H9 (cell line): ENCODE measurements around the gene OSBPL10. TPM values are rescaled to one million over a fixed set of nuclear protein-coding genes. Genes with fewer than 3 reads are reported as not detected.

Experiments used
- DNase-seq: peaks from one replicate; pipeline ENCODE4 v3.0.0-alpha.2; 2017
- H2AFZ ChIP-seq: one replicate; pipeline ENCODE4 v1.6.1; 2013; ENCODE audit warnings: mild to moderate bottlenecking, low read length, control low read depth, moderate library complexity
- H2AK5ac ChIP-seq: 2 replicates; pipeline ENCODE4 v1.6.1; 2013; ENCODE audit warnings: low read length, control low read depth, mixed read lengths; ENCODE audit not compliant: insufficient read length
- H2BK120ac ChIP-seq: one replicate; pipeline ENCODE4 v1.6.1; 2013; ENCODE audit warnings: low read depth, mild to moderate bottlenecking, low read length, control low read depth, inconsistent platforms; ENCODE audit not compliant: poor library complexity, severe bottlenecking
- H2BK12ac ChIP-seq: 2 replicates; pipeline ENCODE4 v1.6.1; 2013; ENCODE audit warnings: low read length, control low read depth, mixed read lengths, low read depth; ENCODE audit not compliant: insufficient read length
- H2BK15ac ChIP-seq: 2 replicates; pipeline ENCODE4 v1.6.1; 2013; ENCODE audit warnings: low read depth, low read length, control low read depth
- H2BK20ac ChIP-seq: one replicate; pipeline ENCODE4 v1.6.1; 2013; ENCODE audit warnings: low read depth, mild to moderate bottlenecking, low read length, control low read depth, inconsistent platforms; ENCODE audit not compliant: poor library complexity, severe bottlenecking
- H2BK5ac ChIP-seq: 2 replicates; pipeline ENCODE4 v1.6.1; 2013; ENCODE audit warnings: low read length, control low read depth, mixed read lengths; ENCODE audit not compliant: insufficient read length
- H3K14ac ChIP-seq: 2 replicates; pipeline ENCODE4 v1.6.1; 2013; ENCODE audit warnings: low read length, control low read depth; ENCODE audit not compliant: insufficient read depth
- H3K18ac ChIP-seq: 2 replicates; pipeline ENCODE4 v1.6.1; 2013; ENCODE audit warnings: low read depth, mild to moderate bottlenecking, mixed read lengths, low read length, control low read depth; ENCODE audit not compliant: insufficient read length
- H3K23ac ChIP-seq: 2 replicates; pipeline ENCODE4 v1.6.1; 2013; ENCODE audit warnings: low read length, control low read depth, mixed read lengths, low read depth; ENCODE audit not compliant: insufficient read length
- H3K23me2 ChIP-seq: 2 replicates; pipeline ENCODE4 v1.6.1; 2013; ENCODE audit warnings: low read depth, mild to moderate bottlenecking, mixed read lengths, low read length, control low read depth; ENCODE audit not compliant: insufficient read length, poor library complexity, severe bottlenecking
- H3K27ac ChIP-seq: 2 replicates; pipeline ENCODE4 v1.5.1; 2013; ENCODE audit warnings: low read length, control low read depth, mixed read lengths, low read depth; ENCODE audit not compliant: insufficient read length
- H3K27me3 ChIP-seq: 2 replicates; pipeline ENCODE4 v1.6.1; 2013; ENCODE audit warnings: low read length, control low read depth, inconsistent platforms; ENCODE audit not compliant: insufficient read depth
- H3K4ac ChIP-seq: 2 replicates; pipeline ENCODE4 v1.6.1; 2013; ENCODE audit warnings: low read depth, mild to moderate bottlenecking, control low read depth, inconsistent platforms, low read length, moderate library complexity
- H3K4me1 ChIP-seq: 2 replicates; pipeline ENCODE4 v1.6.1; 2013; ENCODE audit warnings: low read length, control low read depth, inconsistent platforms; ENCODE audit not compliant: insufficient read depth
- H3K4me2 ChIP-seq: 2 replicates; pipeline ENCODE4 v1.6.1; 2013; ENCODE audit warnings: low read length, control low read depth, mixed read lengths; ENCODE audit not compliant: insufficient read length, insufficient read depth
- H3K56ac ChIP-seq: 2 replicates; pipeline ENCODE4 v1.6.1; 2013; ENCODE audit warnings: low read depth, mild to moderate bottlenecking, mixed read lengths, low read length, control low read depth; ENCODE audit not compliant: insufficient read length
- H3K79me1 ChIP-seq: 2 replicates; pipeline ENCODE4 v1.6.1; 2013; ENCODE audit warnings: low read depth, mild to moderate bottlenecking, moderate library complexity, low read length, control low read depth, inconsistent platforms; ENCODE audit not compliant: insufficient read depth, poor library complexity, severe bottlenecking
- H3K79me2 ChIP-seq: 2 replicates; pipeline ENCODE4 v1.6.1; 2013; ENCODE audit warnings: low read length, control low read depth, inconsistent platforms; ENCODE audit not compliant: insufficient read depth
- H3K9ac ChIP-seq: 2 replicates; pipeline ENCODE4 v1.6.1; 2013; ENCODE audit warnings: low read length, control low read depth, mixed read lengths; ENCODE audit not compliant: insufficient read length; ENCODE audit errors: extremely low read depth
- H3K9me3 ChIP-seq: one replicate; pipeline ENCODE4 v1.6.1; 2013; ENCODE audit warnings: low read depth, low read length, inconsistent platforms; ENCODE audit not compliant: control insufficient read depth
- H3T11ph ChIP-seq: one replicate; pipeline ENCODE4 v1.6.1; 2013; ENCODE audit warnings: mild to moderate bottlenecking, low read length, control low read depth, inconsistent platforms
- H4K20me1 ChIP-seq: one replicate; pipeline ENCODE4 v1.6.1; 2013; ENCODE audit not compliant: control insufficient read depth, insufficient read length, insufficient read depth
- H4K5ac ChIP-seq: 2 replicates; pipeline ENCODE4 v1.6.1; 2013; ENCODE audit warnings: low read depth, mild to moderate bottlenecking, mixed read lengths, low read length, control low read depth; ENCODE audit not compliant: insufficient read length
- H4K8ac ChIP-seq: replicated peaks from 2 replicates; pipeline ENCODE4 v1.6.1; 2013; ENCODE audit warnings: low read length, control low read depth, mixed read lengths, low read depth; ENCODE audit not compliant: insufficient read length
- H4K91ac ChIP-seq: 2 replicates; pipeline ENCODE4 v1.6.1; 2013; ENCODE audit warnings: low read depth, mild to moderate bottlenecking, moderate library complexity, mixed read lengths, low read length, control low read depth; ENCODE audit not compliant: insufficient read length
- H3K27ac Mint-ChIP-seq, 3 experiments: 2 replicates in 2 of 3; 3 replicates in 1 of 3; pipeline ENCODE4 v1.8.0; 2020 to 2021; ENCODE audit warnings: mixed read lengths in 3 of 3, mild to moderate bottlenecking in 1 of 3, moderate library complexity in 1 of 3
- H3K27me3 Mint-ChIP-seq: 2 replicates; pipeline ENCODE4 v1.8.0; 2021; ENCODE audit warnings: low read depth, mild to moderate bottlenecking, moderate library complexity, mixed read lengths
- H3K36me3 Mint-ChIP-seq, 3 experiments: 2 replicates in 2 of 3; 3 replicates in 1 of 3; pipeline ENCODE4 v1.8.0; 2020 to 2021; ENCODE audit warnings: low read depth in 3 of 3, mixed read lengths in 3 of 3; ENCODE audit not compliant: insufficient read depth in 1 of 3
- H3K4me1 Mint-ChIP-seq, 2 experiments: 2 replicates each; pipeline ENCODE4 v1.8.0; 2020; ENCODE audit warnings: mixed read lengths in 2 of 2
- H3K4me3 Mint-ChIP-seq, 2 experiments: 2 replicates in 1 of 2; 3 replicates in 1 of 2; pipeline ENCODE4 v1.8.0; 2020 to 2021; ENCODE audit warnings: mild to moderate bottlenecking in 2 of 2, mixed read lengths in 2 of 2, moderate library complexity in 1 of 2
- H3K9me3 Mint-ChIP-seq, 2 experiments: 2 replicates in 1 of 2; 3 replicates in 1 of 2; pipeline ENCODE4 v1.8.0; 2020; ENCODE audit warnings: mild to moderate bottlenecking in 2 of 2, mixed read lengths in 2 of 2, moderate library complexity in 1 of 2
- WGBS: extraction: QIAGEN DNeasy Blood & Tissue Kit; methylation state at CpG from one replicate; pipeline ENCODE4 v1.1.7; 2013; ENCODE audit warnings: missing lambda C conversion rate, low lambda C conversion rate, mixed read lengths; ENCODE audit not compliant: insufficient read length; ENCODE audit errors: extremely low coverage; 5-methylcytosine and 5-hydroxymethylcytosine counted together
- total RNA-seq: library from RNA; stranded (reverse); gene quantifications from 2 replicates; pipeline ENCODE4 v1.2.1, GENCODE V29; 2021
- TF ChIP-seq, protein P1 (sequence below): fragments of 200-600 bp; sonication (generic); conservative IDR thresholded peaks from 3 replicates; pipeline ENCODE4 v1.8.0; 2021; ENCODE audit warnings: antibody characterized with exemption, mild to moderate bottlenecking

Gene OSBPL10
- total RNA-seq, 1 experiment from 2014 or later = 42.7 TPM

DNA sequence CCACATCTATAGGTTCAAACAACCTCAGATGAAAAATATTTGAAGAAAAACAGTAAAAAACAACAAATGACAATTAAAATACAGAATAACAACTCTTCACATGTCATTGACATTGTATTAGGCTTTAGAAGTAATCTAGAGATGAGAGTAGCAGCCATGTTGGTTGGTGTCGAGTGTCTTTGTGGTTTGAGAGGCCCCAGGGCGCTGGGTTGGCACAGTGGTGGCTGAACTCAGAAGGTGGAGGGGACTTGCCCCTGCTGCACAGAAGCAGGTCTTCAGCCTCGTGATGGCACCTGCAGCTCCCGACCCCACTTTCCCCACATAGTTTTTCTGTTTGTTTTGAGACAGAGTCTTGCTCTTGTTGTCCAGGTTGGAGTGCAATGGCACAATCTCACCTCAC, 187.2 kb downstream of the OSBPL10 start:
- H3K4me1 Mint-ChIP-seq = 0 out of 4 replicates have a peak, but pooled peaks cover 0 to 2% of the 10 kb centered on the region in 2 experiments
- Histone ChIP-seq H4K8ac (no peak overlapping the region), H4K5ac (no peak overlapping the region), H4K20me1 (no peaks in the 10 kb centered on the region), H3K27me3 (no peaks in the 10 kb centered on the region), H3K79me1 (peaks cover 2% of the 10 kb centered on the region), H2BK15ac (no peak overlapping the region), H3K18ac (no peak overlapping the region), H2BK20ac (no peak overlapping the region), H2BK120ac (no peak overlapping the region), H3K23ac (no peak overlapping the region), H3K79me2 (no peaks in the 10 kb centered on the region), H2AFZ (no peak overlapping the region), H3K23me2 (no peaks in the 10 kb centered on the region), H3K56ac (no peak overlapping the region), H2BK5ac (no peak overlapping the region), H3K4me2 (no peak overlapping the region), H4K91ac (no peak overlapping the region), H3K27ac (no peak overlapping the region), H3K9me3 (no peaks in the 10 kb centered on the region), H3K14ac (no peak overlapping the region), H3K4me1 (no peaks in the 10 kb centered on the region), H2AK5ac (no peak overlapping the region), H2BK12ac (no peak overlapping the region), H3K9ac (no peak overlapping the region), H3T11ph (no peak overlapping the region), H3K4ac (no peak overlapping the region)
- H3K4me3 Mint-ChIP-seq = no peak overlapping the region
- no CpG with 5 or more reads among the region's 4 CpGs for WGBS
- DNase-seq = no peak
- peaks cover 7 to 11% (median 10%) of the 10 kb centered on the region in 3 experiments; a peak in 6 of 7 replicates for H3K36me3 Mint-ChIP-seq
- no peaks in the 10 kb centered on the region for H3K9me3 Mint-ChIP-seq
- TF ChIP-seq, protein P1, sequence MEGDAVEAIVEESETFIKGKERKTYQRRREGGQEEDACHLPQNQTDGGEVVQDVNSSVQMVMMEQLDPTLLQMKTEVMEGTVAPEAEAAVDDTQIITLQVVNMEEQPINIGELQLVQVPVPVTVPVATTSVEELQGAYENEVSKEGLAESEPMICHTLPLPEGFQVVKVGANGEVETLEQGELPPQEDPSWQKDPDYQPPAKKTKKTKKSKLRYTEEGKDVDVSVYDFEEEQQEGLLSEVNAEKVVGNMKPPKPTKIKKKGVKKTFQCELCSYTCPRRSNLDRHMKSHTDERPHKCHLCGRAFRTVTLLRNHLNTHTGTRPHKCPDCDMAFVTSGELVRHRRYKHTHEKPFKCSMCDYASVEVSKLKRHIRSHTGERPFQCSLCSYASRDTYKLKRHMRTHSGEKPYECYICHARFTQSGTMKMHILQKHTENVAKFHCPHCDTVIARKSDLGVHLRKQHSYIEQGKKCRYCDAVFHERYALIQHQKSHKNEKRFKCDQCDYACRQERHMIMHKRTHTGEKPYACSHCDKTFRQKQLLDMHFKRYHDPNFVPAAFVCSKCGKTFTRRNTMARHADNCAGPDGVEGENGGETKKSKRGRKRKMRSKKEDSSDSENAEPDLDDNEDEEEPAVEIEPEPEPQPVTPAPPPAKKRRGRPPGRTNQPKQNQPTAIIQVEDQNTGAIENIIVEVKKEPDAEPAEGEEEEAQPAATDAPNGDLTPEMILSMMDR = no peak
- H3K27me3 Mint-ChIP-seq = no peaks in the 10 kb centered on the region
- H3K27ac Mint-ChIP-seq = no peak overlapping the region; a peak in 1 of 7 replicates
